Measurements from ENCODE around the gene GOLIM4. TPM values are rescaled to one million over a fixed set of nuclear protein-coding genes. Genes with fewer than 3 reads are reported as not detected.
A peak's percentile ranks its signal among the peaks of the same experiment; 100 is the strongest.

The GOLIM4 gene
- polyA plus RNA-seq, 1 experiment: 34.4 TPM

- Histone ChIP-seq H3K4me3 (ENCODE audit: low read depth, low read length) (no peak overlapping the region), H3K27ac (ENCODE audit: low read depth, low read length) (no peak overlapping the region), H3K9me3 (ENCODE audit: control insufficient read depth, insufficient read depth, low read length) (no peaks in the 10 kb centered on the region), H3K27me3 (ENCODE audit: control insufficient read depth, insufficient read depth, low read length) (no peaks in the 10 kb centered on the region)
- TF ChIP-seq CTCF (IDR thresholded peaks at IDR 0.05; ENCODE audit: low read depth, low read length): peak; percentile 84
- DNase-seq (ENCODE audit: low read depth, low spot score): peak; percentile 43
- CTCF ChIA-PET: interaction anchor here (0.6 to 15.2 kb wide), 71 partner anchors 9 to 836 kb away, joined by 3 to 424 read pairs (median 4); partner anchors contain the start of genes PDCD10, SERPINI1 and ZBBX
- POLR2A ChIA-PET: no interaction called here
These were observed 55.0 kb downstream of the GOLIM4 start for GRCh38 chr3:168040607-168041208.

- Histone ChIP-seq H3K9me3 (ENCODE audit: control insufficient read depth, insufficient read depth, low read length) (no peaks in the 10 kb centered on the region), H3K27ac (ENCODE audit: low read depth, low read length) (no peak overlapping the region), H3K27me3 (ENCODE audit: control insufficient read depth, insufficient read depth, low read length) (no peaks in the 10 kb centered on the region), H3K4me3 (ENCODE audit: low read depth, low read length) (no peak overlapping the region)
- no peak for DNase-seq (ENCODE audit: low read depth, low spot score)
- no peak for TF ChIP-seq CTCF (IDR thresholded peaks at IDR 0.05; ENCODE audit: low read depth, low read length)
- ChIA-PET CTCF (interaction anchor here (0.7 kb wide), 1 partner anchor 12 kb away, joined by 3 read pairs; no protein-coding TSS in a partner anchor), POLR2A (interaction anchor here (0.6 kb wide), 1 partner anchor 1871 kb away, joined by 3 read pairs; no protein-coding TSS in a partner anchor)
These were observed 58.7 kb downstream of the GOLIM4 start for GRCh38 chr3:168037020-168037419.

GRCh38 chr3:168036619-168037018 is 59.1 kb downstream of the GOLIM4 start:
- DNase-seq (ENCODE audit: low read depth, low spot score): no peak
- POLR2A ChIA-PET: no interaction called here
- H3K4me3 ChIP-seq (ENCODE audit: low read depth, low read length): no peak overlapping the region
- TF ChIP-seq CTCF (IDR thresholded peaks at IDR 0.05; ENCODE audit: low read depth, low read length): no peak
- H3K9me3 ChIP-seq (ENCODE audit: control insufficient read depth, insufficient read depth, low read length): no peaks in the 10 kb centered on the region
- no peak overlapping the region for H3K27ac ChIP-seq (ENCODE audit: low read depth, low read length)
- no peaks in the 10 kb centered on the region for H3K27me3 ChIP-seq (ENCODE audit: control insufficient read depth, insufficient read depth, low read length)
- CTCF ChIA-PET: interaction anchor here (0.7 kb wide), 1 partner anchor 13 kb away, joined by 3 read pairs; no protein-coding TSS in a partner anchor

GRCh38 chr3:168034152-168034928 is 61.4 kb downstream of the GOLIM4 start:
- no peak for TF ChIP-seq CTCF (IDR thresholded peaks at IDR 0.05; ENCODE audit: low read depth, low read length)
- ChIA-PET CTCF (interaction anchor here (1.0 to 1.8 kb wide), 3 partner anchors 9 to 131 kb away, joined by 3 to 9 read pairs (median 4); no protein-coding TSS in a partner anchor), POLR2A (no interaction called here)
- DNase-seq (ENCODE audit: low read depth, low spot score): peak; percentile 2
- Histone ChIP-seq H3K4me3 (ENCODE audit: low read depth, low read length) (no peak overlapping the region), H3K9me3 (ENCODE audit: control insufficient read depth, insufficient read depth, low read length) (no peaks in the 10 kb centered on the region), H3K27me3 (ENCODE audit: control insufficient read depth, insufficient read depth, low read length) (no peaks in the 10 kb centered on the region), H3K27ac (ENCODE audit: low read depth, low read length) (no peak overlapping the region)

- no peaks in the 10 kb centered on the region for H3K9me3 ChIP-seq (ENCODE audit: control insufficient read depth, insufficient read depth, low read length)
- no peaks in the 10 kb centered on the region for H3K27me3 ChIP-seq (ENCODE audit: control insufficient read depth, insufficient read depth, low read length)
- H3K4me3 ChIP-seq (ENCODE audit: low read depth, low read length): no peak overlapping the region
- H3K27ac ChIP-seq (ENCODE audit: low read depth, low read length): no peak overlapping the region
- CTCF ChIA-PET: interaction anchor here (1.9 to 5.3 kb wide), 2 partner anchors 10 to 17 kb away, joined by 7 to 59 read pairs; no protein-coding TSS in a partner anchor
- DNase-seq (ENCODE audit: low read depth, low spot score): no peak
- POLR2A ChIA-PET: no interaction called here
- no peak for TF ChIP-seq CTCF (IDR thresholded peaks at IDR 0.05; ENCODE audit: low read depth, low read length)
These were observed 65.1 kb downstream of the GOLIM4 start for GRCh38 chr3:168030577-168030976.
